ENCODE measurements around the gene BCL11B. TPM values are rescaled to one million over a fixed set of nuclear protein-coding genes. Genes with fewer than 3 reads are reported as not detected.
A peak's percentile ranks its signal among the peaks of the same experiment; 100 is the strongest.

The BCL11B gene
- total and polyA plus RNA-seq, 9 of the 15 experiments (the other 6 are each of a cell fraction or from before 2014, with no cell fraction given): 0.09 TPM; not detected in 8

GRCh38 chr14:99304208-99304607, 32.2 kb upstream of the BCL11B start:
- intact Hi-C loops (cut with micrococcal nuclease) (no loop called here), in situ Hi-C loops (cut with MboI) (no loop called here)
- Histone ChIP-seq H3K9me1 (ENCODE audit: control insufficient read depth, insufficient read depth, low read length) (no peaks in the 10 kb centered on the region), H3K79me2 (ENCODE audit: control insufficient read depth, insufficient read depth, low read length) (no peaks in the 10 kb centered on the region), H3K4me1 (replicated peaks in 1 of 2; ENCODE audit: control insufficient read depth in 2 of 2, insufficient read depth in 2 of 2, low read length in 2 of 2) (no peaks in the 10 kb centered on the region), H4K20me1 (replicated peaks; ENCODE audit: control insufficient read depth, insufficient read depth, low read length) (no peaks in the 10 kb centered on the region), H3K27ac (ENCODE audit: extremely low read depth, low read depth, low read length) (no peak overlapping the region), H3K27me3 (ENCODE audit: control insufficient read depth in 2 of 2, insufficient read depth in 2 of 2, low read length in 2 of 2) (no peaks in the 10 kb centered on the region), H3K9me3 (replicated peaks; ENCODE audit: control insufficient read depth, insufficient read depth, low read depth, low read length) (no peaks in the 10 kb centered on the region), H3K36me3 (ENCODE audit: control insufficient read depth, insufficient read depth, low read length) (no peaks in the 10 kb centered on the region), H2AFZ (ENCODE audit: low read depth, low read length) (no peak overlapping the region), H3K9ac (ENCODE audit: insufficient read depth in 1 of 2, low read depth in 2 of 2, low read length in 2 of 2) (no peak overlapping the region), H3K4me2 (ENCODE audit: insufficient read depth, low read length) (no peak overlapping the region), H3K4me3 (no peak overlapping the region)
- no peak for TF ChIP-seq PHB (CRISPR knock-in tag; IDR thresholded peaks at IDR 0.05)
- no peak for TF ChIP-seq ATF1 (CRISPR knock-in tag; IDR thresholded peaks at IDR 0.05)
- TF ChIP-seq ATF1 (tag; IDR thresholded peaks at IDR 0.05): peak; percentile 24; the same call in 1 of the 2 replicates
- no peak for TF ChIP-seq BRCA1 (IDR thresholded peaks at IDR 0.05)
- no peak for TF ChIP-seq BRCA1 (CRISPR knock-in tag; IDR thresholded peaks at IDR 0.05)
- DNase-seq (ENCODE audit: extremely low read depth in 1 of 4, low spot score in 3 of 4) (no peak), FAIRE-seq (no peak), ATAC-seq (no peak)
- POLR2A ChIA-PET: no interaction called here
- CTCF ChIA-PET (ENCODE audit: low intra/inter-chr PET ratio): no interaction called here
- 0% methylated on average over 1 of the region's 1 CpG for WGBS (ENCODE audit: insufficient coverage, low coverage, missing lambda C conversion rate)
- no TSS peak for BruUV-seq (replicated peaks)

- H3K79me2 ChIP-seq (ENCODE audit: control insufficient read depth, insufficient read depth, low read length): no peaks in the 10 kb centered on the region
- no peaks in the 10 kb centered on the region for H3K9me1 ChIP-seq (ENCODE audit: control insufficient read depth, insufficient read depth, low read length)
- ChIA-PET POLR2A (no interaction called here), CTCF (ENCODE audit: low intra/inter-chr PET ratio) (no interaction called here)
- H4K20me1 ChIP-seq (replicated peaks; ENCODE audit: control insufficient read depth, insufficient read depth, low read length): no peaks in the 10 kb centered on the region
- H3K4me2 ChIP-seq (ENCODE audit: insufficient read depth, low read length): no peak overlapping the region
- no peaks in the 10 kb centered on the region for H3K9me3 ChIP-seq (replicated peaks; ENCODE audit: control insufficient read depth, insufficient read depth, low read depth, low read length)
- in situ Hi-C loops (cut with MboI) (no loop called here), intact Hi-C loops (cut with micrococcal nuclease) (no loop called here)
- no peak overlapping the region for H3K9ac ChIP-seq (ENCODE audit: insufficient read depth in 1 of 2, low read depth in 2 of 2, low read length in 2 of 2)
- 0 out of 5 replicates have a peak, but pooled peaks cover 0 to 5% of the 10 kb centered on the region in 2 experiments for H3K27me3 ChIP-seq (ENCODE audit: control insufficient read depth in 2 of 2, insufficient read depth in 2 of 2, low read length in 2 of 2)
- no peak for ATAC-seq
- H3K36me3 ChIP-seq (ENCODE audit: control insufficient read depth, insufficient read depth, low read length): no peaks in the 10 kb centered on the region
- H2AFZ ChIP-seq (ENCODE audit: low read depth, low read length): no peak overlapping the region
- DNase-seq (ENCODE audit: extremely low read depth in 1 of 4, low spot score in 3 of 4): no peak
- BruUV-seq (replicated peaks): no TSS peak
- H3K27ac ChIP-seq (ENCODE audit: extremely low read depth, low read depth, low read length): no peak overlapping the region
- no peaks in the 10 kb centered on the region for H3K4me1 ChIP-seq (replicated peaks in 1 of 2; ENCODE audit: control insufficient read depth in 2 of 2, insufficient read depth in 2 of 2, low read length in 2 of 2)
- FAIRE-seq: no peak
- H3K4me3 ChIP-seq: no peak overlapping the region
- TF ChIP-seq HOMEZ (CRISPR knock-in tag; IDR thresholded peaks at IDR 0.05) (no peak), VEZF1 (CRISPR knock-in tag; IDR thresholded peaks at IDR 0.05) (no peak), CHAMP1 (IDR thresholded peaks at IDR 0.05) (no peak)
Measured at GRCh38 chr14:99300190-99300589, 28.2 kb upstream of the BCL11B start.
